Endothelial cell (in vitro differentiated cells): ENCODE data around the gene SLC22A12. TPM values are rescaled to one million over a fixed set of nuclear protein-coding genes. Genes with fewer than 3 reads are reported as not detected.

Experiments used
- DNase-seq: peaks from one replicate; pipeline ENCODE4 v3.0.0; 2021; ENCODE audit warnings: low spot score
- H3K27ac Mint-ChIP-seq: one replicate; pipeline ENCODE4 v1.8.0; 2021; ENCODE audit warnings: mixed read lengths, inconsistent platforms; ENCODE audit not compliant: unreplicated experiment
- H3K27me3 Mint-ChIP-seq: one replicate; pipeline ENCODE4 v1.8.0; 2021; ENCODE audit warnings: mild to moderate bottlenecking, moderate library complexity, mixed read lengths, inconsistent platforms; ENCODE audit not compliant: unreplicated experiment
- H3K36me3 Mint-ChIP-seq: one replicate; pipeline ENCODE4 v1.8.0; 2021; ENCODE audit warnings: mild to moderate bottlenecking, low read depth, mixed read lengths, inconsistent platforms; ENCODE audit not compliant: unreplicated experiment
- H3K4me1 Mint-ChIP-seq: one replicate; pipeline ENCODE4 v1.8.0; 2021; ENCODE audit warnings: mild to moderate bottlenecking, mixed read lengths, inconsistent platforms; ENCODE audit not compliant: unreplicated experiment
- H3K4me3 Mint-ChIP-seq: one replicate; pipeline ENCODE4 v1.8.0; 2021; ENCODE audit warnings: mild to moderate bottlenecking, mixed read lengths, inconsistent platforms; ENCODE audit not compliant: unreplicated experiment
- H3K9me3 Mint-ChIP-seq: one replicate; pipeline ENCODE4 v1.8.0; 2021; ENCODE audit warnings: mixed read lengths, inconsistent platforms; ENCODE audit not compliant: unreplicated experiment
- CTCF ChIP-seq: fragments of 200-600 bp; sonication (generic); IDR thresholded peaks from one replicate; pipeline ENCODE4 v1.5.0; 2021; ENCODE audit warnings: antibody characterized with exemption; ENCODE audit not compliant: unreplicated experiment
- total RNA-seq: library from RNA; stranded (reverse); fragmentation: NEBNext Ultra II Directional; extraction: Animal tissue kit (Norgen Biotek cat#: 25700); gene quantifications from one replicate; pipeline ENCODE4 v1.2.1, GENCODE V29; 2021; ENCODE audit not compliant: unreplicated experiment

SLC22A12 gene
- total RNA-seq, 1 donor from 2014 or later, result not detected

DNA sequence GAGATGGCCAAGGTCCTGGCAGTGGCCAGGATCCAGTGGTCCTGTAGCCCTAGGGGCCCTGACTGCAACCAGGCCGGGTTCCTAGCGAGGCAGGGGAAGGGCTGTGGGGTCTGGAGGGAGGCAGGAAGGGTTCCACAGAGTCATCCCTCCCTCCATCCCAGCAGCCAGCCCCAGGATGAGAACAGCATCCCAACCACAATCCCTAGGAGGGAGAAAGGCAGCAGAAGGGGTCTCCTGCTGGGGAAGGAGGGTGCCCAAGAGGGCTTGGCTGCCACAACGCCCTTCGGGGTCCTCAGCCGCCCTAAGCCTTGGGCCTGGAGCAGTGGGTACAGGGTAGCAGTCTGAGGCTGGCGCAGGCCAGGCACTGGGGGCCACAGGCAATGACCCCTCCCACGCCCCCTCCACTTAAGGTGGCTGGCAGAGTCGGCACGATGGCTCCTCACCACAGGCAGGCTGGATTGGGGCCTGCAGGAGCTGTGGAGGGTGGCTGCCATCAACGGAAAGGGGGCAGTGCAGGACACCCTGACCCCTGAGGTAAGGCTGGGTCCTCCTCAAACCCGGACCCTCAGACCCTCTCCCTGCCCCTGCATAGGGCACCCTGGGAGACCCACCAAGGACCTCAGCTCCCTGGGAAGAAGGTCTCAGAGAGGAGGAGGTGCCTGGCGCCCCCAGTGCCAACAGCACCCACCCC lies 7.2 kb downstream of the SLC22A12 start:
- no peak overlapping the region for H3K27ac Mint-ChIP-seq
- peaks cover 7% of the 10 kb centered on the region for H3K27me3 Mint-ChIP-seq
- TF ChIP-seq CTCF, result no peak
- H3K36me3 Mint-ChIP-seq, result peaks cover 5% of the 10 kb centered on the region
- H3K4me3 Mint-ChIP-seq, result no peak overlapping the region
- no peak for DNase-seq
- H3K9me3 Mint-ChIP-seq, result no peaks in the 10 kb centered on the region
- no peaks in the 10 kb centered on the region for H3K4me1 Mint-ChIP-seq

GRCh38 chr11:64598797-64599697 lies 8.0 kb downstream of the SLC22A12 start:
- no peak for DNase-seq
- no peak overlapping the region for H3K4me3 Mint-ChIP-seq
- H3K27ac Mint-ChIP-seq, result no peak overlapping the region
- H3K36me3 Mint-ChIP-seq, result peaks cover 5% of the 10 kb centered on the region
- no peaks in the 10 kb centered on the region for H3K9me3 Mint-ChIP-seq
- TF ChIP-seq CTCF, result no peak
- no peaks in the 10 kb centered on the region for H3K4me1 Mint-ChIP-seq
- peaks cover 4% of the 10 kb centered on the region for H3K27me3 Mint-ChIP-seq

DNA sequence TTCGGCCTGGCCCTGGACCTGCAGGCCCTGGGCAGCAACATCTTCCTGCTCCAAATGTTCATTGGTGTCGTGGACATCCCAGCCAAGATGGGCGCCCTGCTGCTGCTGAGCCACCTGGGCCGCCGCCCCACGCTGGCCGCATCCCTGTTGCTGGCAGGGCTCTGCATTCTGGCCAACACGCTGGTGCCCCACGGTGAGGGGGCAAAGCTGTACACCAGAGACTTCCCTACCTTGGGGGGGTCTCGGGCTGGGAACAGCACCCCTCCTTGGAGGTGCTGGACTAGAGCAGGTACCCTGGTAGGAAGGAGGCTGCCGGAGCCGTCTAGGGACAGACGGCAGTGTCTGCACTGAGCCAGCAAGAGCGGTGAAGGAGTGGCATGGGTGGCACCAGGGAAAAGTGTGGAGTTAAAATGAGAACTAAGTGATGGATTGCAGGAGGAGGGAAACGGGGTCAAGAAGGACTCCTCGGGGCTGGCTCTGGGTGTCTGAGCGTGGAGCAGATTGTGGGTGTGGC lies 8.7 kb downstream of the SLC22A12 start:
- no peaks in the 10 kb centered on the region for H3K9me3 Mint-ChIP-seq
- H3K4me3 Mint-ChIP-seq, result no peak overlapping the region
- H3K4me1 Mint-ChIP-seq, result no peaks in the 10 kb centered on the region
- H3K36me3 Mint-ChIP-seq, result peaks cover 5% of the 10 kb centered on the region
- H3K27me3 Mint-ChIP-seq, result peaks cover 4% of the 10 kb centered on the region
- H3K27ac Mint-ChIP-seq, result peak overlapping the region; percentile 43
- no peak for TF ChIP-seq CTCF
- DNase-seq, result no peak

GRCh38 chr11:64600281-64600992 lies 9.4 kb downstream of the SLC22A12 start:
- no peak overlapping the region for H3K4me3 Mint-ChIP-seq
- H3K27ac Mint-ChIP-seq, result no peak overlapping the region
- TF ChIP-seq CTCF, result no peak
- H3K36me3 Mint-ChIP-seq, result peaks cover 5% of the 10 kb centered on the region
- DNase-seq, result no peak
- H3K4me1 Mint-ChIP-seq, result no peaks in the 10 kb centered on the region
- peaks cover 4% of the 10 kb centered on the region for H3K27me3 Mint-ChIP-seq
- no peaks in the 10 kb centered on the region for H3K9me3 Mint-ChIP-seq
